Cardiac fibroblast (primary cell): ENCODE data around the gene ARFGEF2.

Experiments used
- DNase-seq, 2 donors: peaks; one replicate each; pipeline versions ENCODE4 v3.0.0 to v3.0.0-alpha.2; 2010; ENCODE audit warnings: low read depth in 2 of 2
- H3K4me3 ChIP-seq, 2 donors: replicated peaks in 1 of 2; 1 replicate in 1 of 2; 2 replicates in 1 of 2; pipeline ENCODE4 v1.5.1; 2011; ENCODE audit warnings: low read depth in 2 of 2, low read length in 2 of 2, mild to moderate bottlenecking in 2 of 2, moderate library complexity in 1 of 2
- CTCF ChIP-seq: IDR thresholded peaks from one replicate; pipeline ENCODE4 v1.5.1; 2011; ENCODE audit warnings: low read depth, mild to moderate bottlenecking, low read length, inconsistent platforms

Gene ARFGEF2

DNA sequence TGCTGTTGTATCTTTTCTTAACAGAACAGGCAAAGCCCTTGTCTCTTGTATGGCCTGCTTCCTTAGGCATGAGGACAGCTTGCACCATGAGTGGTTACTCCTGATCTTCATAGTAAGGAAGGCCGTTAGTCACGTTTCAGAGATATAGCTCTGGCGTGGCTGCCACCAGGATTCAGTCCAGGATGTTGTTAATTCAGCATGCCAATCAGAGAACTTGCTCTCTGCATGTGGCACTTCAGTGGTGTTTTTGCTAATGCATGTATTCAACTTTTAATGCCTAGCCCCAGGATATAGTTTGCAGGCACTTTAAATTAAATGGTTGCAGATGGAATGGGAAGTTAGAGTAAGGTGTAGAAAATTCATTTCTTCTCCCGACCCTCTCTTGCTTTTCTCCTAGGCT lies 20.0 kb downstream of the ARFGEF2 start:
- H3K4me3 ChIP-seq, result no peak overlapping the region
- no peak for DNase-seq
- TF ChIP-seq CTCF, result no peak

DNA sequence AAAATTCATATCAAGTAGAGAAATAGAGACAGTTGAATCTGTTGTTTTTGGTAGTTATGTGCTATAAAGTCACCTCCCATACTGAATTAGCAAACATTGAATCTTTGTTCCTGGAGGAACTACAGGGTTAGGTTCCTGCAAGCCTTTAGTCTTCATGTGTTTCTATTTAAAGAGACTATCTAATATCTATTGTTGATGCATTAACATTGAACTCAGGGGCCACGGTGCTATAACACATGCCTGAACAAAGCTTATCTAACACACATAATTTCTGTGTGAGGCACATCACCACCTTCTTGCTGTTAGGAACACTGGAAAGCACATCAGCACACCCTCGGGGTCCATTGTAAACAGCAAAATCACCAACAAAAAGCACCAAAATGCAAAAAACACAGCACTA lies 21.2 kb downstream of the ARFGEF2 start:
- no peak overlapping the region for H3K4me3 ChIP-seq
- TF ChIP-seq CTCF, result no peak
- no peak for DNase-seq

DNA sequence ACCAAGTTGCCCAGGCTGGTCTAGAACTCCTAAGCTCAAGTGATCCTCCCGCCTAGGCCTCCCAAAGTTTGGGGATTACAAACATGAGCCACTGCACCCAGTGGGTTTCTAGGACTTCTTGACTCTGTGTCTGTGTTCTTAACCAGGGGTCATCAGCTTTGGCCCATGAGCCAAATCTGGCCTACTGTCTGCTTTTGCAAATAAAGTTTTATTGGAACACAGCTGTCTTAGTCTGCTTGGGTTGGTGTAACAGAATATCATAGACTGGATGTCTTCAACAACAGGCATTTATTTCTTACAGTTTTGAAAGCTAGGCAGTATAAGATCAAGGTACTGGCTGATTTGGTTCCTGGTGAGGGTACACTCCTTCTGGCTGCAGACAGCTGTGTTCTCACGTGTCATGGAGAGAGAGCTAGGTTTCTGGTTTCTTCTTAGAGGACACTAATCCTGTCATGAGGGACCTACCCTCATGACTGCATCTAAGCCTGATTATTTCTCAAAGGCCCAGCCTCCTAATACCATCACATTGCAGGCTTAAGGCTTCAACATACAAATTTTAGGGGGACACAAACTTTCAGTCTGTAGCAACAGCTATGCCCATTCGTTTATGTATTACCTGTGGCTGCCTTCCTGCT lies 23.3 kb downstream of the ARFGEF2 start:
- no peak overlapping the region for H3K4me3 ChIP-seq
- no peak for DNase-seq
- no peak for TF ChIP-seq CTCF

DNA sequence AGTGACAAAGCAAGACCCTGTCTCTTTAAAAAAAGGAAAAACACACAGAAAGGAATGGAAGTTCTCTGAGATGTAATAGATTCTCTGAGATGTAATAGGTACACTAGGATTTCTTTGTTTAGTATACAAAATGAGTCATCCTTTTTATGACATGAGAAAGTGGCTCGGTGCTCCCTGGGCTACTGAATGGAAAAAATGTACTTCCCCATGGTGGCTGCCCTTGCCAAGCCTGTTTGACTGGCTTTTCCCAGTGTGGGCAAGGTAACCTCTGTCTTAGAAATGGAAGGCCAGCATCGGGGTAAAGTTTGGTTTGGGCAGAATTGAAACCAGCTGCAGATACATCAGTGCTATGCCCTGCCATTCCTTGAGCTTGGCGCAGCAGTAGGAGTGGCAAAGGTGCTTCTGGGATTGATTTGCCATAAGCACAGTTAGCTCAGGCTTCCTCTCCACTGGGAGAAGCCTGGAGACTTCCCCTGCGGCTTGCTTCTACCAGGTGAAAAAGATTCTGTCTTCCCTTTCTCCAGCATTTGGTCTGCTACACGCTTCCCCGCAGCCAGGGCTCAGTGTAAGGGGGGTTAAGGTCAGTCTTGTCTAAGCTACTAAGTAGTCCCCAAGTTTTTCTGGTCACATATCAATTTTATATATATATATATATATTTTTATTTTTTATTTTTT lies 24.5 kb downstream of the ARFGEF2 start:
- no peak overlapping the region for H3K4me3 ChIP-seq
- no peak for TF ChIP-seq CTCF
- peak; percentile 17 to 46 for DNase-seq

GRCh38 chr20:48948612-48949011 lies 27.1 kb downstream of the ARFGEF2 start:
- no peak overlapping the region for H3K4me3 ChIP-seq
- no peak for TF ChIP-seq CTCF
- DNase-seq, result no peak

DNA sequence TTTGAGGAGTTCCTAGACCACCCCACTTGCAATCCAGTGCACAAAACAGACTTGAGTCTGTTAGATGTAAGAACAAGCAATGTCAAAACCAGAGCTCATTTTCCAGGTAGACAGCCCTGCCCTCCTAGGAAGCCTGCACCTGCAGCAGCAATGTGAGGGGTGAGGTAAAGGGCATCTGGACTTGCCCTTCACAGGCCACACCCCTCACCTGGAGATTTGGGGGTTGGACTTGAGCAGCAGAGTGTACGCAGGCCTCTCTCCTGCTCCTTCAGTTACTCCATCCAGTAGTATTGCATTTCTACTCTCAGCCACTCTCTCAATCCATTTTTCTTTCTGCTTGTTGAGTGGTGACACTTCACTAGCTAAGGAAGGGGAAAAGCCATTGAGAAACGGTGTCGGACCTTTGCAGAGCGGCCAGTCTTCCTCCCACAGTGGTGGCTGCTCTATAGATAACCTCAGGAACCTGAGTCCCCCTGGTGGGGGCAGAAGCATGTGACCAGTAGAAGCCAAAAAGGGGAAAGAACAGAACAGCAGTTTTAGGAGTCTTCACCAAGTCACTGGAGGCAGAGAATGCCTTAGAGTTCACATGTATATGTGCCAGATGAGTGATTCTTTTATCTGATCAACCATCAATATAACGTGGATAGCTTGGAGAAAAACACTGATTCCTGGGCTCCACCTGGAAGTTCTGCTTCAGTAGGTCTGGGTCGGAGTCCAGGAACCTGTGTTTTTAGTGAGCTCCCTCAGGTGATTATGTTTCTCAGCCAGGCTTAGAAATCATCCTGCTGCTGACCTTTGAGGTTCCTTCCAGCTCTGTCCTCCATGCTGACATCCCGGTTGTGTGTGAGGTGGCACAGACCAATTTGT lies 28.0 kb downstream of the ARFGEF2 start:
- DNase-seq, result no peak
- H3K4me3 ChIP-seq, result no peak overlapping the region
- peak; percentile 26 for TF ChIP-seq CTCF
